K562 (cell line): ENCODE data around the gene SPRN.

Source experiments
- C11orf30 ChIP-seq: fragments of 450-650 bp; IDR thresholded peaks from 2 replicates; pipeline ENCODE4 v1.6.1; 2016; ENCODE audit warnings: low read depth, mild to moderate bottlenecking
- ELF1 ChIP-seq: fragments of 200-800 bp; sonication (Bioruptor generic); IDR thresholded peaks from 2 replicates; pipeline ENCODE4 v1.6.1; 2016; ENCODE audit warnings: missing genetic modification characterization, missing compliant biosample characterization
- HDAC1 ChIP-seq, 2 experiments: fragments of 450-650 bp; IDR thresholded peaks; 2 replicates each; pipeline ENCODE4 v1.6.1; 2016 to 2017; ENCODE audit warnings: inconsistent platforms in 1 of 2, mild to moderate bottlenecking in 1 of 2, moderate library complexity in 1 of 2
- MAX ChIP-seq: sonication (generic); formaldehyde crosslinking; IDR thresholded peaks from 2 replicates; pipeline ENCODE4 v1.9.0; 2022; ENCODE audit warnings: mild to moderate bottlenecking, missing genetic modification reagents
- MEF2D ChIP-seq: conservative IDR thresholded peaks from 2 replicates; pipeline ENCODE4 v1.6.1; 2016; ENCODE audit warnings: low read depth, missing genetic modification characterization, missing compliant biosample characterization
- MIER1 ChIP-seq: fragments of 450-650 bp; IDR thresholded peaks from 2 replicates; pipeline ENCODE4 v1.6.1; 2016; ENCODE audit warnings: antibody characterized with exemption, mild to moderate bottlenecking, low read depth
- NFATC3 ChIP-seq: fragments of 450-650 bp; IDR thresholded peaks from 2 replicates; pipeline ENCODE4 v1.6.1; 2017; ENCODE audit warnings: mild to moderate bottlenecking
- PRDM10 ChIP-seq: fragments of 450-650 bp; IDR thresholded peaks from 2 replicates; pipeline ENCODE4 v1.6.1; 2018; ENCODE audit not compliant: partially characterized antibody
- SMAD2 ChIP-seq: fragments of 150-350 bp; IDR thresholded peaks from 2 replicates; pipeline ENCODE4 v1.6.1; 2014; ENCODE audit warnings: low read depth, mild to moderate bottlenecking, low read length
- ZNF3 ChIP-seq: fragments of 250-450 bp; sonication (Bioruptor Pico); IDR thresholded peaks from 2 replicates; pipeline ENCODE4 v1.5.0; 2021; ENCODE audit warnings: mild to moderate bottlenecking, moderate library complexity
- ZZZ3 ChIP-seq: fragments of 450-650 bp; IDR thresholded peaks from 2 replicates; pipeline ENCODE4 v1.6.1; 2016; ENCODE audit warnings: antibody characterized with exemption, mild to moderate bottlenecking, moderate library complexity
- TF ChIP-seq, protein P1 (sequence below): sonication (generic); formaldehyde crosslinking; IDR thresholded peaks from 2 replicates; pipeline ENCODE4 v1.5.0; 2020; ENCODE audit warnings: missing genetic modification reagents
- TF ChIP-seq, protein P2 (sequence below): sonication (generic); formaldehyde crosslinking; IDR thresholded peaks from 2 replicates; pipeline ENCODE4 v1.8.1; 2023; ENCODE audit warnings: mild to moderate bottlenecking, missing genetic modification reagents
- TF ChIP-seq, protein P3 (sequence below): sonication (generic); formaldehyde crosslinking; IDR thresholded peaks from 2 replicates; pipeline ENCODE4 v1.9.0; 2022; ENCODE audit warnings: mild to moderate bottlenecking, missing genetic modification reagents

DNA sequence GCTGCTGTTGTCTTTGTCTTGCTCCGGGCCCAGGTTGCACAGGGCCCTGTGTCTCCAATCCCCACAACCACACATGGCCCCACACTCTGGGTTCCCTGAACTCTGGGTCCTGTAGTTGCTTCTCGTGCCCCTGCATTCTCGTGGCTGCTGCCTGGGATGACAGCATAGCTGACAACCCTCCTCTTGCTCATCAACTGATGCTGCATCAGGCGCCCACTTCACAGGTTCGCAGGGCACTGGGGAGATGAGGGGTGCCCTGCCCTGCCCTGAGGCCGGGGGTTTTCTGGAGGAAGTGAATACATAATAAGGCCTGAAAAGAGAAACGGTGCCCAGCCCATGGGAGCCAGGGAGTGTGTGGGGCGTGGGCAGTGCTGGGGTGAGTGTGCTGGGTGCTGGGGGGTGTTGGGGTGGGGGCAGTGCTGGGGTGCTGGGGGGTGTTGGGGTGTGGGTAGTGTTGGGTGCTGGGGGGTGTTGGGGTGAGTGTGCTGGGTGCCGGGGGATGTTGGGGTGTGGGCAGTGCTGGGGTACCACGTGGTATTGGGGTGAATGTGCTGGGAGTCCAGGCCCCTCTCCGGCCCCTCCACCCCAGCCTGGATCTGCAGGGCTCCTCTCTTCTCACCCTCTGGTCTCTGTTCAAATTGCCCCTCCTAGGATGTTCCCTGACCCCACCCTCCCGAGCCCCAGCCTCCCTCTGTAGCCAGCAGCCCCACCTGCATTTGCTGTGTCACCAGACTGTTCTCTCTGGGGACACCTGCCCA lies 32.5 kb downstream of the SPRN start:
- no peak for TF ChIP-seq C11orf30
- no peak for TF ChIP-seq MAX (CRISPR knock-in tag)
- no peak for TF ChIP-seq PRDM10
- TF ChIP-seq MIER1: no peak
- TF ChIP-seq ELF1: no peak
- no peak for TF ChIP-seq ZNF3
- TF ChIP-seq, protein P1, sequence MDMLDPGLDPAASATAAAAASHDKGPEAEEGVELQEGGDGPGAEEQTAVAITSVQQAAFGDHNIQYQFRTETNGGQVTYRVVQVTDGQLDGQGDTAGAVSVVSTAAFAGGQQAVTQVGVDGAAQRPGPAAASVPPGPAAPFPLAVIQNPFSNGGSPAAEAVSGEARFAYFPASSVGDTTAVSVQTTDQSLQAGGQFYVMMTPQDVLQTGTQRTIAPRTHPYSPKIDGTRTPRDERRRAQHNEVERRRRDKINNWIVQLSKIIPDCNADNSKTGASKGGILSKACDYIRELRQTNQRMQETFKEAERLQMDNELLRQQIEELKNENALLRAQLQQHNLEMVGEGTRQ: no peak
- TF ChIP-seq, protein P2, sequence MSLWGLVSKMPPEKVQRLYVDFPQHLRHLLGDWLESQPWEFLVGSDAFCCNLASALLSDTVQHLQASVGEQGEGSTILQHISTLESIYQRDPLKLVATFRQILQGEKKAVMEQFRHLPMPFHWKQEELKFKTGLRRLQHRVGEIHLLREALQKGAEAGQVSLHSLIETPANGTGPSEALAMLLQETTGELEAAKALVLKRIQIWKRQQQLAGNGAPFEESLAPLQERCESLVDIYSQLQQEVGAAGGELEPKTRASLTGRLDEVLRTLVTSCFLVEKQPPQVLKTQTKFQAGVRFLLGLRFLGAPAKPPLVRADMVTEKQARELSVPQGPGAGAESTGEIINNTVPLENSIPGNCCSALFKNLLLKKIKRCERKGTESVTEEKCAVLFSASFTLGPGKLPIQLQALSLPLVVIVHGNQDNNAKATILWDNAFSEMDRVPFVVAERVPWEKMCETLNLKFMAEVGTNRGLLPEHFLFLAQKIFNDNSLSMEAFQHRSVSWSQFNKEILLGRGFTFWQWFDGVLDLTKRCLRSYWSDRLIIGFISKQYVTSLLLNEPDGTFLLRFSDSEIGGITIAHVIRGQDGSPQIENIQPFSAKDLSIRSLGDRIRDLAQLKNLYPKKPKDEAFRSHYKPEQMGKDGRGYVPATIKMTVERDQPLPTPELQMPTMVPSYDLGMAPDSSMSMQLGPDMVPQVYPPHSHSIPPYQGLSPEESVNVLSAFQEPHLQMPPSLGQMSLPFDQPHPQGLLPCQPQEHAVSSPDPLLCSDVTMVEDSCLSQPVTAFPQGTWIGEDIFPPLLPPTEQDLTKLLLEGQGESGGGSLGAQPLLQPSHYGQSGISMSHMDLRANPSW: no peak
- TF ChIP-seq MEF2D: no peak
- TF ChIP-seq ZZZ3: no peak
- TF ChIP-seq, protein P3, sequence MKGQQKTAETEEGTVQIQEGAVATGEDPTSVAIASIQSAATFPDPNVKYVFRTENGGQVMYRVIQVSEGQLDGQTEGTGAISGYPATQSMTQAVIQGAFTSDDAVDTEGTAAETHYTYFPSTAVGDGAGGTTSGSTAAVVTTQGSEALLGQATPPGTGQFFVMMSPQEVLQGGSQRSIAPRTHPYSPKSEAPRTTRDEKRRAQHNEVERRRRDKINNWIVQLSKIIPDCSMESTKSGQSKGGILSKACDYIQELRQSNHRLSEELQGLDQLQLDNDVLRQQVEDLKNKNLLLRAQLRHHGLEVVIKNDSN (CRISPR knock-in tag): no peak
- TF ChIP-seq NFATC3: no peak
- TF ChIP-seq SMAD2: no peak
- no peak for TF ChIP-seq HDAC1 (IDR thresholded peaks at IDR 0.05)
